ENCODE measurements around the gene RELN. TPM values are rescaled to one million over a fixed set of nuclear protein-coding genes. Genes with fewer than 3 reads are reported as not detected.

Gene RELN
- total RNA-seq, 4 donors from 2014 or later = 2.2 to 8.6 (median 3.5) TPM

DNA sequence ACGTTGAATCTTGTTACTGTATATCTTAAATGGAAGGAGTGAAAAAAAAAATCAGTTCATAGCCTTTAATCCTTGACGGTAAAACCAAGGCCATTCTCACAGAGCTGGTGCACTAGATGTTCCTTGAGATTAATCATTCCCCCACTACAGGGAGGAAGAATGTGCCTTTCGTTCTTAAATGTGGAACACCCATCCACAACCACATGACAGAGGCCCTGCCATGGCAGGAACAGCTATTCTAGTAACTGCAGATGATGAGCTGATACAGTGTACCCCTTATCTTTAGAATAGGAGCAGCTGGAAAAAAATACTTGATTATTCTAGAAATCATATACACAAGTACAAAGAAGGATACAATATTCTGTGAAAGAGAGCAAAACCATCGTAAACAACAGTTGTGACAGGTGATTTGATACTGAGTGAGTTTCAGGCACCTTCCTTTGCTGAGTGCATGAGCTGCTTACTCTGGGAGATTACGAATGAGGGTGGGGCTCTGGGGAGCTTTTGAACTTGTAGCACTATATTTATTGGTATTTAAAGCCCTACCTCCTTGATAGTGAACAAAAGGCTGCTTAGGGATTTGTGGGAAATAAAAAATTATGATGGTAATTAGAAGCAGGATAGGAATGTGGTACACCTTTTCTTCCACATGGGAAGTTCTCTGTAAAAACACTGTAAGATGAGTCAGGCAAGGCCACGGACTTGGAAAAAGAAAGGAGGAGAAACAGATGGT is 299.1 kb downstream of the RELN start:
- Histone ChIP-seq H3K36me3 (no peaks in the 10 kb centered on the region), H3K9me3 (no peaks in the 10 kb centered on the region), H3K4me3 (no peak overlapping the region), H3K27me3 (no peaks in the 10 kb centered on the region), H3K27ac (no peak overlapping the region), H3K4me1 (no peaks in the 10 kb centered on the region)
- no peak for ATAC-seq
- WGBS, 2 donors (ENCODE audit: low coverage in 1 of 2) = 38 to 45% methylated on average over 6 of the region's 6 CpGs
- TF ChIP-seq POLR2A (IDR thresholded peaks at IDR 0.05) (no peak), EP300 (IDR thresholded peaks at IDR 0.05) (no peak), POLR2AphosphoS5 (IDR thresholded peaks at IDR 0.05) (no peak)
- TF ChIP-seq, protein P1, sequence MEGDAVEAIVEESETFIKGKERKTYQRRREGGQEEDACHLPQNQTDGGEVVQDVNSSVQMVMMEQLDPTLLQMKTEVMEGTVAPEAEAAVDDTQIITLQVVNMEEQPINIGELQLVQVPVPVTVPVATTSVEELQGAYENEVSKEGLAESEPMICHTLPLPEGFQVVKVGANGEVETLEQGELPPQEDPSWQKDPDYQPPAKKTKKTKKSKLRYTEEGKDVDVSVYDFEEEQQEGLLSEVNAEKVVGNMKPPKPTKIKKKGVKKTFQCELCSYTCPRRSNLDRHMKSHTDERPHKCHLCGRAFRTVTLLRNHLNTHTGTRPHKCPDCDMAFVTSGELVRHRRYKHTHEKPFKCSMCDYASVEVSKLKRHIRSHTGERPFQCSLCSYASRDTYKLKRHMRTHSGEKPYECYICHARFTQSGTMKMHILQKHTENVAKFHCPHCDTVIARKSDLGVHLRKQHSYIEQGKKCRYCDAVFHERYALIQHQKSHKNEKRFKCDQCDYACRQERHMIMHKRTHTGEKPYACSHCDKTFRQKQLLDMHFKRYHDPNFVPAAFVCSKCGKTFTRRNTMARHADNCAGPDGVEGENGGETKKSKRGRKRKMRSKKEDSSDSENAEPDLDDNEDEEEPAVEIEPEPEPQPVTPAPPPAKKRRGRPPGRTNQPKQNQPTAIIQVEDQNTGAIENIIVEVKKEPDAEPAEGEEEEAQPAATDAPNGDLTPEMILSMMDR (IDR thresholded peaks at IDR 0.05) = no peak

DNA sequence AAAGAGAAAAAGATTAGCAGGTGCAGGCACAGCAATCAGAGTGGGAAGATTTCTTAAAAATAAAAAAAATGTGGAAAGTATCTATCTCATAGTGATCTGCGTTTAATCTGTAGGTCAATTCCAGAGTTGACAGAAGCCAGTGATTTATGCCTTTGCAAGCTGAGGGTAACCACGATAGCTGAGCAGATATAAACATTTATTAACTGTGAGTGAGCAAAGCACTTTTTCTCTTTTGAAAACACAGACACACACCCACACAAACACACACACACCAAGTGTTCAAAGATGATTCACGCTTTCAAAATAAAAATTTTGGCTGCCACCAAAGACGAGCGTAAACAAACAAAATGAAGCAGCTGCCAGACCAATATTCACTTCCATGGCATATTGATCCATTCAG is 300.2 kb downstream of the RELN start:
- ATAC-seq = no peak
- H3K36me3 ChIP-seq = no peaks in the 10 kb centered on the region
- no peak overlapping the region for H3K4me3 ChIP-seq
- H3K27me3 ChIP-seq = no peaks in the 10 kb centered on the region
- TF ChIP-seq POLR2A (IDR thresholded peaks at IDR 0.05) (no peak), EP300 (IDR thresholded peaks at IDR 0.05) (no peak), POLR2AphosphoS5 (IDR thresholded peaks at IDR 0.05) (no peak)
- TF ChIP-seq, protein P1 (IDR thresholded peaks at IDR 0.05) = no peak
- H3K27ac ChIP-seq = no peak overlapping the region
- no peaks in the 10 kb centered on the region for H3K4me1 ChIP-seq
- 36 to 46% methylated on average over 5 of the region's 5 CpGs for WGBS, 2 donors (ENCODE audit: low coverage in 1 of 2)
- H3K9me3 ChIP-seq = no peaks in the 10 kb centered on the region

DNA sequence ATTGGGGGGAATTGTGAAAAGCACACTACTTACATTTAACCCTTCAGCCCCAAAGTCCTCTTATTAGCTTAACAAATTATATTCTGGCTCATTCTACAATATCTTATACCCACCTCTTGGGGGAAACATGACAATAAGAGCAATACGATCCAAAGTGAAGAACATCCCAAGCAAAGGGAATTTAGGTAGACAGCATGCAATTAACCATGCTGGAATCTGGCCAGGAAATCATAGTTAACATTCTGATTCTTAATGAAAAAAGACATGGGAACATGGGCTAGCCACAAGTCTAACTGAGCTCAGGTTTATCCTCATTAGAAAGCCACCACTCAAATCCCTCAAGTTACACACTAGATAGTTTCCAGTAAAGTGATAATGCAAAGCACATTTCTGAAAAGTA is 301.5 kb downstream of the RELN start:
- TF ChIP-seq, protein P1 (IDR thresholded peaks at IDR 0.05) = no peak
- TF ChIP-seq POLR2A (IDR thresholded peaks at IDR 0.05) = no peak
- no peak for TF ChIP-seq POLR2AphosphoS5 (IDR thresholded peaks at IDR 0.05)
- no peak for TF ChIP-seq EP300 (IDR thresholded peaks at IDR 0.05)
- no peaks in the 10 kb centered on the region for H3K36me3 ChIP-seq
- 72 to 100% methylated on average over 1 of the region's 1 CpG for WGBS, 2 donors (ENCODE audit: low coverage in 1 of 2)
- H3K27me3 ChIP-seq = no peaks in the 10 kb centered on the region
- no peak overlapping the region for H3K4me3 ChIP-seq
- H3K9me3 ChIP-seq = no peaks in the 10 kb centered on the region
- no peaks in the 10 kb centered on the region for H3K4me1 ChIP-seq
- ATAC-seq = no peak
- H3K27ac ChIP-seq = no peak overlapping the region

DNA sequence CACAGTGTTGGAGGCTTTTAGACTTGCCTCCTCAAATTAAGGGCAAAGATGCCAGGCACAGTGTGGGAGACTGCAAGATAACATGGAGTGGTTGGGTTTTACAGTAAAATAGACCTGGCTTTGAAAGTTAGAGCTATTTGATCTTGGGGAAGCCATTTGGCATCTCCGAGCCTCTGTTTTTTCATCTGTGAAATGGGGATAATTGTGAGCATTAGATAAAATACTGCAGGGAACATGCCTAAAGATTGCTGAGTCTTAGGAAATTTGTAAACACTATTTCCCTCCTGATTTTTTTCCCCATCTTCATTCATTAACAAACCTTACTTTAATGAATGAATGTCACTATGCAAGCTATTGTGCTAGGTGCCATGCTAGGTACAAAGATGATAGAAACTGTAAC is 302.2 kb downstream of the RELN start:
- no peak overlapping the region for H3K27ac ChIP-seq
- no peaks in the 10 kb centered on the region for H3K27me3 ChIP-seq
- ATAC-seq = no peak
- no peaks in the 10 kb centered on the region for H3K36me3 ChIP-seq
- WGBS, 2 donors (ENCODE audit: low coverage in 1 of 2) = 93 to 100% methylated on average over 1 of the region's 1 CpG
- no peak for TF ChIP-seq EP300 (IDR thresholded peaks at IDR 0.05)
- no peak for TF ChIP-seq POLR2A (IDR thresholded peaks at IDR 0.05)
- TF ChIP-seq POLR2AphosphoS5 (IDR thresholded peaks at IDR 0.05) = no peak
- TF ChIP-seq, protein P1 (IDR thresholded peaks at IDR 0.05) = no peak
- H3K4me3 ChIP-seq = no peak overlapping the region
- no peaks in the 10 kb centered on the region for H3K4me1 ChIP-seq
- no peaks in the 10 kb centered on the region for H3K9me3 ChIP-seq

DNA sequence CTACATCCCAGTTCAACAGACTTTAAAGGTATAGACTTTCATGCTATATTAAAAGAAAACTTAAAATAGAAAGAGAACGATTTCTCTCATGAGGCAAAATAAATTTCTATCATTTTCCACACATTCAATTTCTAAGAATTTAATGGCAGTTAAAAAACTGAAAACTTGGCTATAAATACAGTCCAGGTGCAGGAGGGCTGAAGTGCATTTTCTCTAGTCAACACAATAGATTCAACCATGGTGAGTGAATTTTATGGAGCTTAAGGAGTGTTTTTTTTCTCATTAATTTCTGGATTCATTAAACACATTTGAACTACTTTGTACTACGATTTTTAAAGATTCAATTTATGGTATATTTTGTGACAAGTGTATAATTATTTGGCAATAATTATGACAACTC is 302.7 kb downstream of the RELN start:
- Histone ChIP-seq H3K4me3 (no peak overlapping the region), H3K36me3 (no peaks in the 10 kb centered on the region), H3K4me1 (no peaks in the 10 kb centered on the region), H3K27me3 (no peaks in the 10 kb centered on the region), H3K27ac (no peak overlapping the region), H3K9me3 (no peaks in the 10 kb centered on the region)
- TF ChIP-seq, protein P1 (IDR thresholded peaks at IDR 0.05) = no peak
- TF ChIP-seq EP300 (IDR thresholded peaks at IDR 0.05) (no peak), POLR2A (IDR thresholded peaks at IDR 0.05) (no peak), POLR2AphosphoS5 (IDR thresholded peaks at IDR 0.05) (no peak)
- 40 to 67% methylated on average over 2 of the region's 2 CpGs for WGBS, 2 donors (ENCODE audit: low coverage in 1 of 2)
- ATAC-seq = no peak

Measured in gastroesophageal sphincter (tissue), 4 donors.